H1 (cell line): ENCODE results near the gene CORO7. TPM values are rescaled to one million over a fixed set of nuclear protein-coding genes. Genes with fewer than 3 reads are reported as not detected.

Experiments
- CHD7 ChIP-seq: fragments of 300-600 bp; sonication (generic); IDR thresholded peaks from 2 replicates; pipeline ENCODE4 v1.7.1; 2012; ENCODE audit warnings: low read length, moderate library complexity, mild to moderate bottlenecking, inconsistent platforms; ENCODE audit not compliant: insufficient replicate concordance
- polyA plus RNA-seq, 7 experiments: library from polyadenylated mRNA; depleted of rRNA in 3 of 7; stranded (reverse) in 5 of 7; unstranded in 2 of 7; fragments of >200 nt in 5 of 7; fragments of 200-250 nt in 2 of 7; gene quantifications; 1 replicate in 5 of 7; 2 replicates in 1 of 7; 4 replicates in 1 of 7; pipeline versions ENCODE4 v1.2.1 to v1.2.3, GENCODE V29; 2011 to 2013; ENCODE audit warnings: missing spikeins in 2 of 7, mixed read lengths in 2 of 7
- total RNA-seq: library from RNA; stranded (reverse); fragmentation: NEBNext Ultra II Directional; extraction: Animal tissue kit (Norgen Biotek cat#: 25700); gene quantifications from 2 replicates; pipeline ENCODE4 v1.2.1, GENCODE V29; 2021

Gene CORO7
- total and polyA plus RNA-seq, 2 of the 8 experiments (the other 6 are each of a cell fraction or from before 2014, with no cell fraction given), result 25.2 to 29.8 TPM

DNA sequence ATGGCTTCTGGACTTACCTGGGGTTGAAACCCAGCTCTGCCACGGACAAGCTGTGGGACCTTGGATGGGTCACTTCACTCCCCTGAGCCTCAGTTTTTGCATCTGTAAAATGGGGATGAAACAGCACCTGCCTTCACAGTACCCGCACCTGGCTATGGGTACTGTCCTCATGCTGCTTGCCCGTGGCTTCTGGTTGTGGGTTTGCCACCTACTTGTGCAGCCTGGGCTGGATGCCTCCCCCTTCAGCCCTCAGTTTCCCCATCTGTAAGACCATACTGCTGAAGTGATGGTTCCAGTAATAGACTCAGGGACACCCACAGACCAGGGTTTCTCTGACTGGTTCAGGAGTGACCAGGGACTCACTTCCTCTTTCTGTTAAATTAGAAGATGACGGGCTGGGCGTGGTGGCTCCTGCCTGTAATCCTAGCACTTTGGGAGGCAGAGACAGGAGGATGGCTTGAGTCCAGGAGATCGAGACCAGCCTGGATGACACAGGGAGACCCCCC, 91.1 kb downstream of the CORO7 start (continued):
- no peak for TF ChIP-seq CHD7
